Liver (tissue), 9 donors: ENCODE results near the gene PTPRN2. TPM values are rescaled to one million over a fixed set of nuclear protein-coding genes. Genes with fewer than 3 reads are reported as not detected.

Experiments used
- DNase-seq: peaks from one replicate; pipeline ENCODE4 v3.0.0-alpha.2; 2017; ENCODE audit warnings: low spot score
- H3K27ac ChIP-seq, 2 donors: one replicate each; pipeline ENCODE4 v1.7.0; 2013; ENCODE audit warnings: inconsistent platforms in 2 of 2, low read length in 2 of 2, control low read depth in 1 of 2, low read depth in 1 of 2, mild to moderate bottlenecking in 1 of 2
- H3K27me3 ChIP-seq, 4 donors: one replicate each; pipeline versions ENCODE4 v1.6.1 to v1.7.0; 2013; ENCODE audit warnings: low read length in 3 of 4, inconsistent platforms in 1 of 4, mild to moderate bottlenecking in 1 of 4, moderate library complexity in 1 of 4; ENCODE audit not compliant: control insufficient read depth in 4 of 4, insufficient read depth in 4 of 4
- H3K36me3 ChIP-seq, 4 donors: one replicate each; pipeline versions ENCODE4 v1.6.1 to v1.7.0; 2013; ENCODE audit warnings: low read length in 3 of 4, mild to moderate bottlenecking in 3 of 4, low read depth in 1 of 4, moderate library complexity in 1 of 4; ENCODE audit not compliant: control insufficient read depth in 4 of 4, insufficient read depth in 3 of 4
- H3K4me1 ChIP-seq, 4 donors: one replicate each; pipeline versions ENCODE4 v1.6.1 to v1.7.0; 2013; ENCODE audit warnings: low read length in 3 of 4, mild to moderate bottlenecking in 3 of 4, moderate library complexity in 1 of 4; ENCODE audit not compliant: control insufficient read depth in 4 of 4, insufficient read depth in 4 of 4
- H3K4me3 ChIP-seq, 3 donors: one replicate each; pipeline versions ENCODE4 v1.6.1 to v1.7.0; 2013; ENCODE audit warnings: low read length in 3 of 3, control low read depth in 1 of 3, low read depth in 1 of 3, mild to moderate bottlenecking in 1 of 3
- H3K9ac ChIP-seq, 2 donors: one replicate each; pipeline ENCODE4 v1.7.0; 2013; ENCODE audit warnings: low read length in 2 of 2, mild to moderate bottlenecking in 2 of 2, moderate library complexity in 2 of 2, control low read depth in 1 of 2, low read depth in 1 of 2
- H3K9me3 ChIP-seq, 4 donors: one replicate each; pipeline versions ENCODE4 v1.6.1 to v1.7.0; 2013; ENCODE audit warnings: low read length in 3 of 4; ENCODE audit not compliant: control insufficient read depth in 4 of 4
- EGR1 ChIP-seq, 2 donors: IDR thresholded peaks; 2 replicates each; pipeline ENCODE4 v1.6.1; 2016 to 2018; ENCODE audit warnings: antibody characterized with exemption in 2 of 2, low read depth in 2 of 2
- FOXA1 ChIP-seq: IDR thresholded peaks from 2 replicates; pipeline ENCODE4 v1.6.1; 2016; ENCODE audit warnings: antibody characterized with exemption
- FOXA2 ChIP-seq: IDR thresholded peaks from 2 replicates; pipeline ENCODE4 v1.6.1; 2016; ENCODE audit warnings: antibody characterized with exemption
- HNF4A ChIP-seq, 2 donors: conservative IDR thresholded peaks; 2 replicates each; pipeline ENCODE4 v1.6.1; 2016; ENCODE audit warnings: antibody characterized with exemption in 2 of 2, mild to moderate bottlenecking in 2 of 2
- HNF4G ChIP-seq: IDR thresholded peaks from 2 replicates; pipeline ENCODE4 v1.6.1; 2016; ENCODE audit warnings: antibody characterized with exemption
- JUND ChIP-seq, 2 donors: IDR thresholded peaks; 2 replicates each; pipeline ENCODE4 v1.6.1; 2016; ENCODE audit warnings: antibody characterized with exemption in 2 of 2
- NR2F2 ChIP-seq: IDR thresholded peaks from 2 replicates; pipeline ENCODE4 v1.6.1; 2016; ENCODE audit warnings: antibody characterized with exemption
- RAD21 ChIP-seq, 2 donors: IDR thresholded peaks; 2 replicates each; pipeline ENCODE4 v1.6.1; 2016; ENCODE audit warnings: antibody characterized with exemption in 2 of 2, mild to moderate bottlenecking in 2 of 2
- RXRA ChIP-seq, 2 donors: IDR thresholded peaks; 2 replicates each; pipeline ENCODE4 v1.6.1; 2017 to 2018; ENCODE audit warnings: antibody characterized with exemption in 2 of 2, mild to moderate bottlenecking in 1 of 2
- SP1 ChIP-seq: IDR thresholded peaks from 2 replicates; pipeline ENCODE4 v1.6.1; 2018; ENCODE audit warnings: antibody characterized with exemption, mild to moderate bottlenecking
- TAF1 ChIP-seq: conservative IDR thresholded peaks from 2 replicates; pipeline ENCODE4 v1.6.1; 2016; ENCODE audit warnings: antibody characterized with exemption, mild to moderate bottlenecking
- YY1 ChIP-seq: IDR thresholded peaks from 2 replicates; pipeline ENCODE4 v1.6.1; 2016; ENCODE audit warnings: antibody characterized with exemption, mild to moderate bottlenecking
- WGBS: extraction: QIAGEN DNeasy Blood & Tissue Kit; methylation state at CpG from one replicate; pipeline ENCODE4 v1.1.7; 2013; 5-methylcytosine and 5-hydroxymethylcytosine counted together
- polyA plus RNA-seq, 2 donors: library from polyadenylated mRNA; stranded (reverse) in 1 of 2; unstranded in 1 of 2; fragments of 200-250 nt in 1 of 2; fragments of >200 nt in 1 of 2; fragmentation: Nextera tagmentation in 1 of 2; extraction: Ambion mirVana in 1 of 2; gene quantifications; one replicate each; pipeline versions ENCODE4 v1.2.1 to v1.2.3, GENCODE V29; 2013 to 2015
- total RNA-seq, 2 donors: library from RNA; depleted of rRNA; stranded (reverse); fragments of >200 nt; gene quantifications; one replicate each; pipeline ENCODE4 v1.2.3, GENCODE V29; 2014
- TF ChIP-seq, protein P1 (sequence below): IDR thresholded peaks from 2 replicates; pipeline ENCODE4 v1.6.1; 2016; ENCODE audit warnings: antibody characterized with exemption, mild to moderate bottlenecking
- TF ChIP-seq, protein P2 (sequence below): IDR thresholded peaks from 2 replicates; pipeline ENCODE4 v1.6.1; 2016; ENCODE audit warnings: antibody characterized with exemption
- TF ChIP-seq, protein P3 (sequence below): IDR thresholded peaks from 2 replicates; pipeline ENCODE4 v1.6.1; 2016; ENCODE audit warnings: antibody characterized with exemption
- TF ChIP-seq, protein P4 (sequence below): fragments of 150-350 bp; IDR thresholded peaks from 2 replicates; pipeline ENCODE4 v1.5.1; 2017; ENCODE audit warnings: improper control_type of control experiment, low read depth, low read length; ENCODE audit not compliant: missing input control
- TF ChIP-seq, protein P5 (sequence below): IDR thresholded peaks from 2 replicates; pipeline ENCODE4 v1.6.1; 2016; ENCODE audit warnings: antibody characterized with exemption
- donor health status: healthy.
- donor health status: healthy.
- donor health status: healthy.
- donor health status: healthy.
- donor health status: healthy.

PTPRN2 gene
- total and polyA plus RNA-seq, 4 donors, result 0.75 to 1.9 (median 1.1) TPM

DNA sequence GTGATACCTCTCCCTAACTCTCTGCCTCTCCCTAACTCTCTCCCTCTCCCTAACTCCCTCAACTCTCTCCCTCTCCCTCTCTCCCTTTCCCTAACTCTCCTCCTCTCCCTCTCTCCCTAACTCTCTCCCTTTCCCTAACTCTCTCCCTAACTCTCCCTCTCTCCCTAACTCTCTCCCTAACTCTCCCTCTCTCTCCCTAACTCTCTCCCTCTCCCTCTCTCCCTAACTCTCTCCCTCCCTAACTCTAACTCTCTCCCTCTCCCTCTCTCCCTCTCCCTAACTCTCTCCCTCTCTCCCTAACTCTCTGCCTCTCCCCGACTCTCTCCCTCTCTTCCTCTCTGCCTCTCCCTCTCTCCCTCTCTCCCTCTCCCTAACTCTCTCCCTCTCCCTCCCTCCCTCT is 2.0 kb upstream of the PTPRN2 start:
- H3K9me3 ChIP-seq, result peaks cover 0 to 9% (median 2%) of the 10 kb centered on the region in 4 donors
- H3K27ac ChIP-seq, result no peak overlapping the region
- WGBS, result 57% methylated on average over 1 of the region's 1 CpG
- TF ChIP-seq FOXA1 (no peak), HNF4A (conservative IDR thresholded peaks at IDR 0.05) (no peak), SP1 (no peak)
- TF ChIP-seq, protein P1, sequence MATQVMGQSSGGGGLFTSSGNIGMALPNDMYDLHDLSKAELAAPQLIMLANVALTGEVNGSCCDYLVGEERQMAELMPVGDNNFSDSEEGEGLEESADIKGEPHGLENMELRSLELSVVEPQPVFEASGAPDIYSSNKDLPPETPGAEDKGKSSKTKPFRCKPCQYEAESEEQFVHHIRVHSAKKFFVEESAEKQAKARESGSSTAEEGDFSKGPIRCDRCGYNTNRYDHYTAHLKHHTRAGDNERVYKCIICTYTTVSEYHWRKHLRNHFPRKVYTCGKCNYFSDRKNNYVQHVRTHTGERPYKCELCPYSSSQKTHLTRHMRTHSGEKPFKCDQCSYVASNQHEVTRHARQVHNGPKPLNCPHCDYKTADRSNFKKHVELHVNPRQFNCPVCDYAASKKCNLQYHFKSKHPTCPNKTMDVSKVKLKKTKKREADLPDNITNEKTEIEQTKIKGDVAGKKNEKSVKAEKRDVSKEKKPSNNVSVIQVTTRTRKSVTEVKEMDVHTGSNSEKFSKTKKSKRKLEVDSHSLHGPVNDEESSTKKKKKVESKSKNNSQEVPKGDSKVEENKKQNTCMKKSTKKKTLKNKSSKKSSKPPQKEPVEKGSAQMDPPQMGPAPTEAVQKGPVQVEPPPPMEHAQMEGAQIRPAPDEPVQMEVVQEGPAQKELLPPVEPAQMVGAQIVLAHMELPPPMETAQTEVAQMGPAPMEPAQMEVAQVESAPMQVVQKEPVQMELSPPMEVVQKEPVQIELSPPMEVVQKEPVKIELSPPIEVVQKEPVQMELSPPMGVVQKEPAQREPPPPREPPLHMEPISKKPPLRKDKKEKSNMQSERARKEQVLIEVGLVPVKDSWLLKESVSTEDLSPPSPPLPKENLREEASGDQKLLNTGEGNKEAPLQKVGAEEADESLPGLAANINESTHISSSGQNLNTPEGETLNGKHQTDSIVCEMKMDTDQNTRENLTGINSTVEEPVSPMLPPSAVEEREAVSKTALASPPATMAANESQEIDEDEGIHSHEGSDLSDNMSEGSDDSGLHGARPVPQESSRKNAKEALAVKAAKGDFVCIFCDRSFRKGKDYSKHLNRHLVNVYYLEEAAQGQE, result no peak
- TF ChIP-seq, protein P2, sequence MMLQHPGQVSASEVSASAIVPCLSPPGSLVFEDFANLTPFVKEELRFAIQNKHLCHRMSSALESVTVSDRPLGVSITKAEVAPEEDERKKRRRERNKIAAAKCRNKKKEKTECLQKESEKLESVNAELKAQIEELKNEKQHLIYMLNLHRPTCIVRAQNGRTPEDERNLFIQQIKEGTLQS, result no peak
- DNase-seq, result no peak
- no peaks in the 10 kb centered on the region for H3K36me3 ChIP-seq
- peaks cover 0 to 6% (median 3%) of the 10 kb centered on the region in 4 donors for H3K27me3 ChIP-seq
- peaks cover 0 to 9% (median 6%) of the 10 kb centered on the region in 4 donors for H3K4me1 ChIP-seq
- no peak overlapping the region for H3K9ac ChIP-seq
- H3K4me3 ChIP-seq, result no peak overlapping the region

DNA sequence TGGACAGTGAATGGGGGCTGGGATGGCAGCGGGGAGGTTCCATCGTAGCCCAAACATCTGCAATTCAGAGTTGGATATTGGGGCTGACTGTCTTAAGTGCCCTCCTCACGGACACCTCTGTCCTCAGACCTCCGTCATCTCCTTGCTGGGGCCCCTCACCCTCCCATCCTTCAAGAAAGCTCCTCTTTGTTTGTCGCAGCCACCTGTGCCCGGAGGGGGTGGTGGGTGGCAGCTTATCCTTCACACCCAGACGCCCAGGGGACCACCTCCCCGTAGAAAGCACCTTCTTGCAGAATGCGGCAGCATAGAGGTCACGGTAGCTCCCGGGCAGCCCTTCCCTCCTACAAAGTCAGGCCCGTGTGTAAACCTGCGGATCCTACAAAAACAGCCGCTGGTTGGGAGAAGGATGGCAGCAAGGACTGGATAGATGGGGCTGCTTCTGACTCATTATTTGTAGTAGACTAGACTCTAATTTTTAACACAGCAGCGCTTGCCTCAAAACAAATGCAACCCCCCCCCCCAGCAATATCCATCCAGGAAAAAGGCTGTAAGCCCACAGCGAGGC is 1.3 kb upstream of the PTPRN2 start:
- Histone ChIP-seq H3K4me3 (no peak overlapping the region), H3K9ac (no peak overlapping the region), H3K4me1 (peaks cover 0 to 9% (median 6%) of the 10 kb centered on the region in 4 donors), H3K27me3 (peaks cover 0 to 6% (median 3%) of the 10 kb centered on the region in 4 donors), H3K9me3 (peaks cover 0 to 6% (median 2%) of the 10 kb centered on the region in 4 donors), H3K27ac (no peak overlapping the region), H3K36me3 (no peaks in the 10 kb centered on the region)
- TF ChIP-seq, protein P3, sequence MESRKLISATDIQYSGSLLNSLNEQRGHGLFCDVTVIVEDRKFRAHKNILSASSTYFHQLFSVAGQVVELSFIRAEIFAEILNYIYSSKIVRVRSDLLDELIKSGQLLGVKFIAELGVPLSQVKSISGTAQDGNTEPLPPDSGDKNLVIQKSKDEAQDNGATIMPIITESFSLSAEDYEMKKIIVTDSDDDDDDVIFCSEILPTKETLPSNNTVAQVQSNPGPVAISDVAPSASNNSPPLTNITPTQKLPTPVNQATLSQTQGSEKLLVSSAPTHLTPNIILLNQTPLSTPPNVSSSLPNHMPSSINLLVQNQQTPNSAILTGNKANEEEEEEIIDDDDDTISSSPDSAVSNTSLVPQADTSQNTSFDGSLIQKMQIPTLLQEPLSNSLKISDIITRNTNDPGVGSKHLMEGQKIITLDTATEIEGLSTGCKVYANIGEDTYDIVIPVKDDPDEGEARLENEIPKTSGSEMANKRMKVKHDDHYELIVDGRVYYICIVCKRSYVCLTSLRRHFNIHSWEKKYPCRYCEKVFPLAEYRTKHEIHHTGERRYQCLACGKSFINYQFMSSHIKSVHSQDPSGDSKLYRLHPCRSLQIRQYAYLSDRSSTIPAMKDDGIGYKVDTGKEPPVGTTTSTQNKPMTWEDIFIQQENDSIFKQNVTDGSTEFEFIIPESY, result no peak
- TF ChIP-seq, protein P2, result no peak
- no peak for TF ChIP-seq JUND (IDR thresholded peaks at IDR 0.05)
- TF ChIP-seq, protein P4, sequence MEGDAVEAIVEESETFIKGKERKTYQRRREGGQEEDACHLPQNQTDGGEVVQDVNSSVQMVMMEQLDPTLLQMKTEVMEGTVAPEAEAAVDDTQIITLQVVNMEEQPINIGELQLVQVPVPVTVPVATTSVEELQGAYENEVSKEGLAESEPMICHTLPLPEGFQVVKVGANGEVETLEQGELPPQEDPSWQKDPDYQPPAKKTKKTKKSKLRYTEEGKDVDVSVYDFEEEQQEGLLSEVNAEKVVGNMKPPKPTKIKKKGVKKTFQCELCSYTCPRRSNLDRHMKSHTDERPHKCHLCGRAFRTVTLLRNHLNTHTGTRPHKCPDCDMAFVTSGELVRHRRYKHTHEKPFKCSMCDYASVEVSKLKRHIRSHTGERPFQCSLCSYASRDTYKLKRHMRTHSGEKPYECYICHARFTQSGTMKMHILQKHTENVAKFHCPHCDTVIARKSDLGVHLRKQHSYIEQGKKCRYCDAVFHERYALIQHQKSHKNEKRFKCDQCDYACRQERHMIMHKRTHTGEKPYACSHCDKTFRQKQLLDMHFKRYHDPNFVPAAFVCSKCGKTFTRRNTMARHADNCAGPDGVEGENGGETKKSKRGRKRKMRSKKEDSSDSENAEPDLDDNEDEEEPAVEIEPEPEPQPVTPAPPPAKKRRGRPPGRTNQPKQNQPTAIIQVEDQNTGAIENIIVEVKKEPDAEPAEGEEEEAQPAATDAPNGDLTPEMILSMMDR, result no peak
- no peak for TF ChIP-seq YY1
- no peak for TF ChIP-seq FOXA1
- TF ChIP-seq, protein P1, result no peak
- TF ChIP-seq, protein P5, sequence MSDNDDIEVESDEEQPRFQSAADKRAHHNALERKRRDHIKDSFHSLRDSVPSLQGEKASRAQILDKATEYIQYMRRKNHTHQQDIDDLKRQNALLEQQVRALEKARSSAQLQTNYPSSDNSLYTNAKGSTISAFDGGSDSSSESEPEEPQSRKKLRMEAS, result no peak
- no peak for TF ChIP-seq EGR1 (IDR thresholded peaks at IDR 0.05; ENCODE audit: low read depth in 2 of 2)
- TF ChIP-seq NR2F2, result no peak
- no peak for TF ChIP-seq TAF1
- TF ChIP-seq HNF4G, result no peak
- TF ChIP-seq RXRA (IDR thresholded peaks at IDR 0.05), result no peak
- no peak for TF ChIP-seq FOXA2
- TF ChIP-seq RAD21 (IDR thresholded peaks at IDR 0.05), result no peak
- WGBS, result 68% methylated on average over 16 of the region's 16 CpGs
- no peak for DNase-seq
